Nephron progenitor cell (in vitro differentiated cells): ENCODE data around the gene IL23R.

Source experiments
- DNase-seq: peaks from one replicate; pipeline ENCODE4 v3.0.0; 2021
- H3K27ac Mint-ChIP-seq: 2 replicates; pipeline ENCODE4 v1.8.0; 2021; ENCODE audit warnings: mild to moderate bottlenecking, moderate library complexity, mixed read lengths
- H3K27me3 Mint-ChIP-seq: 2 replicates; pipeline ENCODE4 v1.8.0; 2021; ENCODE audit warnings: mild to moderate bottlenecking, low read depth, mixed read lengths; ENCODE audit not compliant: poor library complexity
- H3K36me3 Mint-ChIP-seq: 2 replicates; pipeline ENCODE4 v1.8.0; 2021; ENCODE audit warnings: low read depth, mixed read lengths
- H3K4me1 Mint-ChIP-seq: 2 replicates; pipeline ENCODE4 v1.8.0; 2021; ENCODE audit warnings: mixed read lengths
- H3K4me3 Mint-ChIP-seq: 2 replicates; pipeline ENCODE4 v1.8.0; 2021; ENCODE audit warnings: mild to moderate bottlenecking, moderate library complexity, mixed read lengths
- H3K9me3 Mint-ChIP-seq: 2 replicates; pipeline ENCODE4 v1.8.0; 2021; ENCODE audit warnings: mild to moderate bottlenecking, moderate library complexity, mixed read lengths
- TF ChIP-seq, protein P1 (sequence below): fragments of 200-600 bp; sonication (generic); IDR thresholded peaks from 2 replicates; pipeline ENCODE4 v1.5.0; 2021; ENCODE audit warnings: antibody characterized with exemption

IL23R gene

DNA sequence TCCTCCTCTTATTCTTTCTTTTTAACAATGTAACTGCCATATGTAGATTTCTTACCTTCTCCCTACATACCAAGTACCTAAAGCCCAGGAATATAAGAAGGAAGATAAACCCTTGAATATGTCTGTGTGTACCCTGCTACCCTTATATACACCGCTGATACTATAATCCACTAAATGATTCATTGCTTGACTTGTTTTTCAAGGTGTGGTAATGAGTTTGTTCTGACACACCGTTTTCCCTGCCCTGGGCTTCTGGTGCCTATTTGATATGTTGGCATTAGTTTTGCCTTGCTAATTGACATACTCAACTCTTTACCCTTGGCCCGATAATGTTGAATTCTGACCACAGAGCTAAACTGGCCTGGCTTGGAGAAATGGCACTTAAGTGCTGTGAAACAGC lies 64.3 kb downstream of the IL23R start:
- peaks cover 5% of the 10 kb centered on the region for H3K27me3 Mint-ChIP-seq
- no peak overlapping the region for H3K4me3 Mint-ChIP-seq
- no peaks in the 10 kb centered on the region for H3K4me1 Mint-ChIP-seq
- H3K36me3 Mint-ChIP-seq: no peaks in the 10 kb centered on the region
- H3K27ac Mint-ChIP-seq: no peak overlapping the region
- peaks cover 14% of the 10 kb centered on the region for H3K9me3 Mint-ChIP-seq
- TF ChIP-seq, protein P1, sequence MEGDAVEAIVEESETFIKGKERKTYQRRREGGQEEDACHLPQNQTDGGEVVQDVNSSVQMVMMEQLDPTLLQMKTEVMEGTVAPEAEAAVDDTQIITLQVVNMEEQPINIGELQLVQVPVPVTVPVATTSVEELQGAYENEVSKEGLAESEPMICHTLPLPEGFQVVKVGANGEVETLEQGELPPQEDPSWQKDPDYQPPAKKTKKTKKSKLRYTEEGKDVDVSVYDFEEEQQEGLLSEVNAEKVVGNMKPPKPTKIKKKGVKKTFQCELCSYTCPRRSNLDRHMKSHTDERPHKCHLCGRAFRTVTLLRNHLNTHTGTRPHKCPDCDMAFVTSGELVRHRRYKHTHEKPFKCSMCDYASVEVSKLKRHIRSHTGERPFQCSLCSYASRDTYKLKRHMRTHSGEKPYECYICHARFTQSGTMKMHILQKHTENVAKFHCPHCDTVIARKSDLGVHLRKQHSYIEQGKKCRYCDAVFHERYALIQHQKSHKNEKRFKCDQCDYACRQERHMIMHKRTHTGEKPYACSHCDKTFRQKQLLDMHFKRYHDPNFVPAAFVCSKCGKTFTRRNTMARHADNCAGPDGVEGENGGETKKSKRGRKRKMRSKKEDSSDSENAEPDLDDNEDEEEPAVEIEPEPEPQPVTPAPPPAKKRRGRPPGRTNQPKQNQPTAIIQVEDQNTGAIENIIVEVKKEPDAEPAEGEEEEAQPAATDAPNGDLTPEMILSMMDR: no peak
- DNase-seq: no peak

DNA sequence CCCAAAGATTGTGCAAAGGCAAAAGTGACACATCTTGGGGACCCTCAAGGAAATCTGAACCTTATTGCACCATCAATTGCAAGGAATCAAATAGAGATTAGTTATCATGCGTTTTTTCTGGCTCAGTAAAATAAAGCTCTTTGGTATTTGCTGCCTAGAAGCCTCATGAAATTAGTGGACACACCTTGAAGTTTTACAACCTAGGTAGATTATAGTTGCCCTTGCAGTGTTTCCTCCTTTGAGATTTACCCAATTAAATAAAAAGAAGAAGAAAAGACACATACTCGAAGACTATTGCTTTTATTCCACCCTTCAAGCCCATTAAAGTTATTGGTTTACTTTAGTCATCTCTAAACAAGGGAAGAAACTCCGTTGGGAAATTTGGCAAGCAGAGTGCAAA lies 70.0 kb downstream of the IL23R start:
- DNase-seq: no peak
- Mint-ChIP-seq H3K4me3 (no peak overlapping the region), H3K9me3 (no peaks in the 10 kb centered on the region), H3K36me3 (no peaks in the 10 kb centered on the region), H3K4me1 (no peaks in the 10 kb centered on the region), H3K27ac (no peak overlapping the region), H3K27me3 (no peaks in the 10 kb centered on the region)
- TF ChIP-seq, protein P1: no peak

DNA sequence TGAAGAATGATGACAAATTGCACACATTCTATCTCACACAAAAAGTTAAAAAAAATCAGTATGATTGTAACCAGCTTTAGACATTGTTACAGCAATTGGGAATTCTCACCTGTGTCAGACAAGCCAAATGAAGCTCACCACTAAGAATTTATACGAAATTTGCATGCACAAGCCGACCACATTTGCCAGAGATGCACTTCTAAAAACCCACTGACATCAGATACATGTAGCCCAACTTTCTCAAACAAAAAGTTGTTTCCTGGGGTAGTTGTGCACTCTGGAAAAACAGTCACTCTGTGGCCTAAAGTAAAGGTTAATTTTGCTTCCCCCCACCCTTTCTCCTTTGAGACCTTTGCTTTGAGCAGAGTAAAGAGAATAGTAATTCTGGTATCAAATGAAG lies 73.5 kb downstream of the IL23R start:
- Mint-ChIP-seq H3K27ac (no peak overlapping the region), H3K4me1 (no peaks in the 10 kb centered on the region), H3K36me3 (no peaks in the 10 kb centered on the region), H3K4me3 (no peak overlapping the region), H3K9me3 (peaks cover 13% of the 10 kb centered on the region), H3K27me3 (no peaks in the 10 kb centered on the region)
- DNase-seq: no peak
- TF ChIP-seq, protein P1: no peak

DNA sequence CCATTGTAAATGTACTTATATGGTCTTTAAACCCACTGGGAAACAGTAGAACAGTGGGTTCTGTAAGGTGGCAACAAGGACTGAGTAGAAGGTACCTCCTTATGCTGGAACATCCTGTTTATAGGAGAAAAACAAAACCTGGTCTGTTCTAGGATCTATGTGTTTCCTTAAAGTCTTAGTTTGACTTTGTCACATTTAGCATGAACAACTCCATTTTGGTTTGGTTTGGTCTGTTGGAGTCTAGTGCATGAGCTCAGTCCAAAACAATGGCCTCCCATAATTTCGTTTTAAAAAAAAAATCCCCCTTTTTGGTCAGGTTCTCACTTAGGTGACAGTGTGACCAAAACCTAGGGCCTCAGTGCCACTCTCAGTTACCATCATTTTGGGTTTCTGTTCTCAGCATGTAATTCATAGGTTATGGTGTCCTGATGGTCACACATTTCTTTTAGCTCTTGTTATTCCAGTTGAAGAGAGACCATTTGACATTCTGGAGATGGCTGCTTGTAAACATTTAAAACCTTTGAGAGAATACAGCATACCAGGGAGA lies 75.0 kb downstream of the IL23R start:
- Mint-ChIP-seq H3K9me3 (peaks cover 18% of the 10 kb centered on the region), H3K27ac (no peak overlapping the region), H3K4me3 (no peak overlapping the region), H3K4me1 (no peaks in the 10 kb centered on the region), H3K27me3 (peaks cover 2% of the 10 kb centered on the region), H3K36me3 (no peaks in the 10 kb centered on the region)
- no peak for DNase-seq
- TF ChIP-seq, protein P1: no peak

DNA sequence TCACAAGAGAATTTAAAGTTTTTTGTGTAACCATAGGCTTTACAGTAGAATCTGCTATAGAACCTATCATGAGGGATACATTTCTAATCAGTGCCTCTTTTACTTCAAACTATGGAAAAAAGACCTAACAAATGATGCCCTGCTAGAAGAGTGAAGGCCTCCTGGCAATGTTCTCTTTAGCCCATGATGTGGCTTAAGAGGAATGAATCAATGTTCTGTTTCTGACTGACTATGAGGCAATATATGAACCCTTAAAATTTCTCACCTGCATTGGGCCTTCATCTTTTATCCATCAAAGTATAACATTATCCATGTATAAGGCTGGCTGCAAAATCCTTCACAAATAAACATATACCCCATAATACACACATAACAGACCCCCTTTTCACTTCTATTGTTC lies 75.8 kb downstream of the IL23R start:
- DNase-seq: no peak
- TF ChIP-seq, protein P1: no peak
- H3K4me3 Mint-ChIP-seq: no peak overlapping the region
- no peaks in the 10 kb centered on the region for H3K36me3 Mint-ChIP-seq
- H3K27me3 Mint-ChIP-seq: peaks cover 7% of the 10 kb centered on the region
- no peaks in the 10 kb centered on the region for H3K4me1 Mint-ChIP-seq
- peaks cover 20% of the 10 kb centered on the region for H3K9me3 Mint-ChIP-seq
- no peak overlapping the region for H3K27ac Mint-ChIP-seq

DNA sequence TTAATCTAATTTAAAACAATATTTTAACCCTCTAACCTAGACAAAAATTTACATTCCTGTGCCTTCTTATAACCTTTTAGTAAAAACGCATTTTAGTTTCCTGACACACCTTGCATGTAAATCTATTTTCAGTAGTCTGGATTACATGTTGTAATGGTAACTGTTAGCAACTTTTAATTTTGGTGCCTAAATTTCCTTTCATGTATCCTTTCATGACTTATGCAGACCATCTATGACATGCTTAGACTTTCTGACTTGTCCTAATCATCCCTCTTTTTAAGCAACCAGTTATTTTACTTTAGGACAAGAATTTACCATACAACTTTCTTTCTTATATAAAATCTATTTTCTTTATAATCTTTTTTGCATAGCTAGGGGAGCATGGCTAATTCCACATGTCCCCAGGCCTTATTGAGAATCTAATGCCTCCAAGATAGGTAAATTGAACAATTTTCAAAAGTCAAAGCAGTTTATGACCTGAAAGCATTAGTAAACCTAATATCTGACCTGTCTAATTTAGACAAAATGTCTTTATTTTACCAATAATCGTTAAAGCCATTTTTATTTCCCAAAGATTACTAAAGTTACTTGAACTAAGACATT lies 83.9 kb downstream of the IL23R start:
- DNase-seq: no peak
- H3K27me3 Mint-ChIP-seq: peaks cover 8% of the 10 kb centered on the region
- H3K4me1 Mint-ChIP-seq: no peaks in the 10 kb centered on the region
- TF ChIP-seq, protein P1: no peak
- no peak overlapping the region for H3K4me3 Mint-ChIP-seq
- H3K9me3 Mint-ChIP-seq: peaks cover 59% of the 10 kb centered on the region
- H3K27ac Mint-ChIP-seq: no peak overlapping the region
- peaks cover 5% of the 10 kb centered on the region for H3K36me3 Mint-ChIP-seq
